Fibroblast of gingiva (primary cell): ENCODE results near the gene TRPV6.
A peak's percentile ranks its signal among the peaks of the same experiment; 100 is the strongest.

Source experiments
- DNase-seq: peaks from one replicate; pipeline ENCODE4 v3.0.0-alpha.2; 2011; ENCODE audit warnings: low read depth

The TRPV6 gene

GRCh38 chr7:142851919-142852318, 33.6 kb downstream of the TRPV6 start:
- DNase-seq, result no peak

- no peak for DNase-seq
Measured at GRCh38 chr7:142851269-142851668, 34.3 kb downstream of the TRPV6 start.

- no peak for DNase-seq
Measured at GRCh38 chr7:142847353-142847752, 38.2 kb downstream of the TRPV6 start.

GRCh38 chr7:142842251-142842766, 43.2 kb downstream of the TRPV6 start:
- no peak for DNase-seq

GRCh38 chr7:142838461-142839213, 46.9 kb downstream of the TRPV6 start:
- no peak for DNase-seq

GRCh38 chr7:142836426-142836825, 49.1 kb downstream of the TRPV6 start:
- no peak for DNase-seq

- no peak for DNase-seq
Measured at GRCh38 chr7:142835487-142835886, 50.1 kb downstream of the TRPV6 start.

- no peak for DNase-seq
Measured at GRCh38 chr7:142833174-142834048, 52.1 kb downstream of the TRPV6 start.

- peak; percentile 35 for DNase-seq
Measured at GRCh38 chr7:142832417-142832816, 53.1 kb downstream of the TRPV6 start.

GRCh38 chr7:142827951-142828500, 57.5 kb downstream of the TRPV6 start:
- DNase-seq, result no peak

- no peak for DNase-seq
Measured at GRCh38 chr7:142822714-142823113, 62.8 kb downstream of the TRPV6 start.
